IMR-90 (cell line): Measurements from ENCODE around the gene ZNF598. TPM values are rescaled to one million over a fixed set of nuclear protein-coding genes. Genes with fewer than 3 reads are reported as not detected.
A peak's percentile ranks its signal among the peaks of the same experiment; 100 is the strongest.

Experiments used
- ATAC-seq: fragments of 200-7000 bp; cut with Tn5 transposase; 2 replicates; pipeline ENCODE4 v1.9.1; 2020; ENCODE audit warnings: low read depth, mild to moderate bottlenecking, moderate library complexity
- BruUV-seq: library from RNA; stranded (reverse); fragments of 400-500 nt; replicated peaks from 2 replicates; lab custom pipeline; 2021; lab: Mats Ljungman, UMichigan
- CTCF ChIA-PET: fragments of 300-600 bp; formaldehyde crosslinking; extraction: SDS; loops from one replicate; lab custom pipeline; 2021; ENCODE audit warnings: antibody characterized with exemption; lab: Yijun Ruan, JAX
- POLR2A ChIA-PET: fragments of 300-600 bp; sonication (Branson Sonifier 250); formaldehyde crosslinking; loops from one replicate; lab custom pipeline; 2022; ENCODE audit warnings: antibody characterized with exemption; ENCODE audit not compliant: unreplicated experiment; lab: Charles Lee
- DNase-seq: peaks from one replicate; pipeline ENCODE4 v3.0.0; 2013
- H2AFZ ChIP-seq: replicated peaks from 2 replicates; pipeline ENCODE3; 2013; ENCODE audit warnings: low read length, mild to moderate bottlenecking; ENCODE audit not compliant: poor library complexity
- H2AK5ac ChIP-seq: 2 replicates; pipeline ENCODE4 v1.6.1; 2013; ENCODE audit warnings: low read depth, low read length, inconsistent platforms
- H2AK9ac ChIP-seq: replicated peaks from 2 replicates; pipeline ENCODE3; 2013; ENCODE audit warnings: mild to moderate bottlenecking, low read depth, low read length, moderate library complexity; ENCODE audit not compliant: poor library complexity
- H2BK120ac ChIP-seq: 2 replicates; pipeline ENCODE4 v1.6.1; 2013; ENCODE audit warnings: low read depth, low read length, inconsistent platforms
- H2BK15ac ChIP-seq: 3 replicates; pipeline ENCODE4 v1.6.1; 2013; ENCODE audit warnings: low read depth, low read length, inconsistent platforms
- H2BK20ac ChIP-seq: 2 replicates; pipeline ENCODE4 v1.6.1; 2013; ENCODE audit warnings: low read depth, mild to moderate bottlenecking, inconsistent platforms, low read length, moderate library complexity
- H2BK5ac ChIP-seq: 2 replicates; pipeline ENCODE4 v1.6.1; 2013; ENCODE audit warnings: mild to moderate bottlenecking, low read depth, low read length, inconsistent platforms; ENCODE audit not compliant: poor library complexity, severe bottlenecking
- H3K14ac ChIP-seq: replicated peaks from 2 replicates; pipeline ENCODE4 v1.6.1; 2013; ENCODE audit warnings: low read depth, low read length, inconsistent platforms
- H3K18ac ChIP-seq: 2 replicates; pipeline ENCODE4 v1.6.1; 2013; ENCODE audit warnings: low read depth, low read length, control low read depth
- H3K23ac ChIP-seq: 2 replicates; pipeline ENCODE4 v1.6.1; 2013; ENCODE audit warnings: low read depth, low read length, inconsistent platforms
- H3K27ac ChIP-seq: 2 replicates; pipeline ENCODE4 v1.5.1; 2013; ENCODE audit warnings: mild to moderate bottlenecking, control low read depth, low read length; ENCODE audit not compliant: insufficient read depth
- H3K27me3 ChIP-seq: 2 replicates; pipeline ENCODE4 v1.6.1; 2013; ENCODE audit warnings: low read length; ENCODE audit not compliant: control insufficient read depth, insufficient read depth
- H3K36me3 ChIP-seq: 2 replicates; pipeline ENCODE4 v1.6.1; 2013; ENCODE audit warnings: low read length, mixed read lengths; ENCODE audit not compliant: control insufficient read depth, insufficient read depth
- H3K4ac ChIP-seq: 2 replicates; pipeline ENCODE4 v1.6.1; 2013; ENCODE audit warnings: low read depth, low read length, inconsistent platforms
- H3K4me1 ChIP-seq: 2 replicates; pipeline ENCODE4 v1.6.1; 2013; ENCODE audit warnings: low read length, mixed read lengths; ENCODE audit not compliant: control insufficient read depth, insufficient read depth
- H3K4me2 ChIP-seq: 2 replicates; pipeline ENCODE4 v1.6.1; 2013; ENCODE audit warnings: low read depth, mild to moderate bottlenecking, control low read depth, low read length, moderate library complexity
- H3K4me3 ChIP-seq: 2 replicates; pipeline ENCODE4 v1.5.1; 2013; ENCODE audit warnings: low read depth, mild to moderate bottlenecking, control low read depth, low read length, moderate library complexity; ENCODE audit not compliant: insufficient read depth
- H3K56ac ChIP-seq: 2 replicates; pipeline ENCODE4 v1.6.1; 2013; ENCODE audit warnings: low read length, inconsistent platforms; ENCODE audit not compliant: insufficient read depth; ENCODE audit errors: extremely low read depth
- H3K79me1 ChIP-seq, 2 experiments: 2 replicates each; pipeline ENCODE4 v1.6.1; 2013; ENCODE audit warnings: low read length in 2 of 2, inconsistent platforms in 1 of 2, low read depth in 1 of 2
- H3K9ac ChIP-seq: 2 replicates; pipeline ENCODE4 v1.6.1; 2013; ENCODE audit warnings: low read depth, low read length, control low read depth
- H3K9me1 ChIP-seq: 2 replicates; pipeline ENCODE4 v1.6.1; 2013; ENCODE audit warnings: low read length, inconsistent platforms; ENCODE audit not compliant: insufficient read depth
- H3K9me3 ChIP-seq: 2 replicates; pipeline ENCODE4 v1.6.1; 2013; ENCODE audit warnings: low read length; ENCODE audit not compliant: control insufficient read depth, insufficient read depth
- H4K20me1 ChIP-seq: 2 replicates; pipeline ENCODE4 v1.6.1; 2013; ENCODE audit warnings: low read length, inconsistent platforms; ENCODE audit not compliant: insufficient read depth
- H4K5ac ChIP-seq: 2 replicates; pipeline ENCODE4 v1.6.1; 2013; ENCODE audit warnings: mild to moderate bottlenecking, low read depth, low read length, control low read depth
- H4K8ac ChIP-seq, 2 experiments: 2 replicates each; pipeline ENCODE4 v1.6.1; 2013; ENCODE audit warnings: low read depth in 2 of 2, low read length in 2 of 2, control low read depth in 1 of 2, inconsistent platforms in 1 of 2
- H4K91ac ChIP-seq: 2 replicates; pipeline ENCODE4 v1.6.1; 2013; ENCODE audit warnings: low read depth, low read length, inconsistent platforms; ENCODE audit not compliant: insufficient read depth
- BHLHE40 ChIP-seq: fragments of 150-350 bp; IDR thresholded peaks from 2 replicates; pipeline ENCODE4 v1.6.1; 2016; ENCODE audit warnings: mild to moderate bottlenecking, low read depth, low read length
- CEBPB ChIP-seq: IDR thresholded peaks from 2 replicates; pipeline ENCODE4 v1.6.1; 2012; ENCODE audit warnings: low read depth, low read length, improper control_type of control experiment
- CHD1 ChIP-seq: IDR thresholded peaks from 2 replicates; pipeline ENCODE4 v1.6.1; 2012; ENCODE audit warnings: low read depth, low read length, improper control_type of control experiment
- ELK1 ChIP-seq: fragments of 150-350 bp; IDR thresholded peaks from 2 replicates; pipeline ENCODE4 v1.6.1; 2016; ENCODE audit warnings: low read depth, mild to moderate bottlenecking, low read length, moderate library complexity, borderline replicate concordance
- MAFK ChIP-seq: IDR thresholded peaks from 2 replicates; pipeline ENCODE4 v1.6.1; 2012; ENCODE audit warnings: low read depth, low read length, improper control_type of control experiment
- MAZ ChIP-seq: IDR thresholded peaks from 2 replicates; pipeline ENCODE4 v1.6.1; 2012; ENCODE audit warnings: low read depth, mild to moderate bottlenecking, low read length, improper control_type of control experiment, moderate library complexity, borderline replicate concordance
- MXI1 ChIP-seq: IDR thresholded peaks from 2 replicates; pipeline ENCODE4 v1.6.1; 2012; ENCODE audit warnings: low read depth, mild to moderate bottlenecking, low read length, moderate library complexity, borderline replicate concordance
- NFE2L2 ChIP-seq: fragments of 150-350 bp; IDR thresholded peaks from 2 replicates; pipeline ENCODE4 v1.6.1; 2016; ENCODE audit warnings: low read depth, mild to moderate bottlenecking, low read length
- POLR2A ChIP-seq: IDR thresholded peaks from 2 replicates; pipeline ENCODE4 v1.6.1; 2012; ENCODE audit warnings: mild to moderate bottlenecking, low read depth, low read length
- RAD21 ChIP-seq: IDR thresholded peaks from 2 replicates; pipeline ENCODE4 v1.6.1; 2012; ENCODE audit warnings: low read length, improper control_type of control experiment
- RCOR1 ChIP-seq: IDR thresholded peaks from 2 replicates; pipeline ENCODE4 v1.6.1; 2012; ENCODE audit warnings: mild to moderate bottlenecking, low read length, improper control_type of control experiment; ENCODE audit not compliant: insufficient replicate concordance
- RFX5 ChIP-seq: IDR thresholded peaks from 2 replicates; pipeline ENCODE4 v1.8.0; 2012; ENCODE audit warnings: low read depth, mild to moderate bottlenecking, low read length, moderate library complexity
- SMC3 ChIP-seq: fragments of 150-350 bp; IDR thresholded peaks from 2 replicates; pipeline ENCODE4 v1.6.1; 2016; ENCODE audit warnings: low read depth, mild to moderate bottlenecking, antibody characterized with exemption, low read length, moderate library complexity
- USF2 ChIP-seq: fragments of 150-350 bp; IDR thresholded peaks from 2 replicates; pipeline ENCODE4 v1.6.1; 2017; ENCODE audit warnings: mild to moderate bottlenecking, antibody characterized with exemption, low read length, low read depth
- WGBS, 2 experiments: methylation state at CpG; one replicate each; pipeline versions ENCODE4 v1.1.5 to v1.1.7; 2013; ENCODE audit warnings: missing lambda C conversion rate in 2 of 2; ENCODE audit not compliant: insufficient read length in 1 of 2; ENCODE audit errors: extremely low coverage in 2 of 2; 5-methylcytosine and 5-hydroxymethylcytosine counted together
- dilution Hi-C: fragments of 300-500 bp; cut with HindIII; formaldehyde crosslinking; loops from one replicate; pipeline ENCODE4 v1.14.3; 2018; ENCODE audit warnings: low sequenced_read_pairs; ENCODE audit not compliant: unreplicated experiment
- in situ Hi-C: fragments of 300-500 bp; cut with MboI; formaldehyde crosslinking; loops from 3 replicates; pipeline ENCODE4 v1.14.3; 2019; ENCODE audit warnings: low sequenced_read_pairs, inconsistent platforms, mixed read lengths
- intact Hi-C: fragments of 100-400 bp; cut with micrococcal nuclease; formaldehyde crosslinking; loops from 2 replicates; pipeline ENCODE4 v1.10.0; 2022
- polyA plus RNA-seq, 3 experiments: library from polyadenylated mRNA; depleted of rRNA; stranded (reverse); fragments of >200 nt; gene quantifications; 2 replicates each; pipeline ENCODE4 v1.2.3, GENCODE V29; 2012; ENCODE audit warnings: low replicate concordance in 1 of 3
- total RNA-seq: library from RNA; depleted of rRNA; stranded (reverse); fragments of >200 nt; gene quantifications from 2 replicates; pipeline ENCODE4 v1.2.3, GENCODE V29; 2012

ZNF598 gene
- total and polyA plus RNA-seq, 2 of the 4 experiments (the other 2 are of a cell fraction): 3.4 to 36.4 TPM

GRCh38 chr16:1989209-1990100 lies 20.2 kb downstream of the ZNF598 start, which contains the start of gene SYNGR3:
Gene SYNGR3 (plus strand): TSS chr16:1989970. CDS start chr16:1990103, 133 bp downstream.
- H2BK20ac ChIP-seq: no peak within 1 kb of the TSS
- H3K18ac ChIP-seq: no peak within 1 kb of the TSS
- no peak within 1 kb of the TSS for H3K14ac ChIP-seq
- peak within 1 kb of the TSS; percentile 52 for H3K4me3 ChIP-seq
- no peak within 1 kb of the TSS for H2BK5ac ChIP-seq
- H3K79me1 ChIP-seq: peaks cover 21 to 29% of the 10 kb centered on the region in 2 experiments
- 0% methylated on average over 9 of the region's 67 CpGs; no CpG with 5 or more reads in 1 of the 2 experiments for WGBS, 2 experiments
- intact Hi-C loops (no loop called here), dilution Hi-C loops (no loop called here), in situ Hi-C loops (no loop called here)
- peaks cover 17% of the 10 kb centered on the region for H3K27me3 ChIP-seq
- ATAC-seq (peak; percentile 18), DNase-seq (no peak)
- peaks cover 20% of the 10 kb centered on the region for H3K9me1 ChIP-seq
- H2AK5ac ChIP-seq: peak within 1 kb of the TSS; percentile 68
- peaks cover 13% of the 10 kb centered on the region for H3K36me3 ChIP-seq
- no peak within 1 kb of the TSS for H3K56ac ChIP-seq
- no peaks in the 10 kb centered on the region for H4K20me1 ChIP-seq
- no peak within 1 kb of the TSS for H4K8ac ChIP-seq
- H3K4me2 ChIP-seq: peak within 1 kb of the TSS; percentile 89
- no peak within 1 kb of the TSS for H2BK120ac ChIP-seq
- no TSS peak for BruUV-seq
- peak within 1 kb of the TSS; percentile 84 for H2AFZ ChIP-seq
- peak within 1 kb of the TSS; percentile 24; the same call in 1 of the 2 replicates for H3K4ac ChIP-seq
- peaks cover 2% of the 10 kb centered on the region; the same call in 1 of the 2 replicates for H3K9me3 ChIP-seq
- POLR2A ChIA-PET: no interaction called here
- H3K23ac ChIP-seq: 0 out of 2 replicates have a peak within 1 kb of the TSS, but pooled peaks have one; percentile 66
- H3K9ac ChIP-seq: no peak within 1 kb of the TSS
- peaks cover 21% of the 10 kb centered on the region for H3K4me1 ChIP-seq
- H2AK9ac ChIP-seq: peak within 1 kb of the TSS; percentile 76
- no peak within 1 kb of the TSS for H3K27ac ChIP-seq
- no peak within 1 kb of the TSS for H4K91ac ChIP-seq
- CTCF ChIA-PET: no interaction called here
- H4K5ac ChIP-seq: 0 out of 2 replicates have a peak within 1 kb of the TSS, but pooled peaks have one; percentile 23
- H2BK15ac ChIP-seq: no peak within 1 kb of the TSS
- TF ChIP-seq MAFK (no peak), RCOR1 (no peak), NFE2L2 (no peak), RAD21 (no peak), POLR2A (no peak), RFX5 (no peak), MAZ (no peak), MXI1 (no peak), CEBPB (no peak), CHD1 (no peak), SMC3 (no peak), ELK1 (no peak), USF2 (no peak), BHLHE40 (no peak)
